Endothelial cell of umbilical vein (primary cell): ENCODE results near the gene TRPM3. TPM values are rescaled to one million over a fixed set of nuclear protein-coding genes. Genes with fewer than 3 reads are reported as not detected.

ENCODE experiments used
- BruUV-seq: library from RNA; stranded (reverse); fragments of 400-500 nt; replicated peaks from 2 replicates; lab custom pipeline; 2021; lab: Mats Ljungman, UMichigan
- CTCF ChIA-PET: fragments of 300-600, 350-600 bp; sonication (Branson Sonifier 250); formaldehyde crosslinking; loops from one replicate; lab custom pipeline; 2021; ENCODE audit warnings: antibody characterized with exemption, inconsistent platforms; lab: Charles Lee
- POLR2A ChIA-PET: fragments of 300-600, 350-600 bp; sonication (Branson Sonifier 250); formaldehyde crosslinking; loops from one replicate; lab custom pipeline; 2021; ENCODE audit warnings: antibody characterized with exemption, inconsistent platforms; lab: Charles Lee
- DNase-seq: peaks from one replicate; pipeline ENCODE4 v3.0.0-alpha.2; 2011; ENCODE audit warnings: low read depth, low spot score
- FAIRE-seq: peaks from 2 replicates; lab custom pipeline; 2011; peaks lifted over from hg19 to GRCh38; lab: Jason Lieb, UNC
- H2AFZ ChIP-seq: 2 replicates; pipeline ENCODE4 v1.6.0; 2012; ENCODE audit warnings: low read depth, low read length, control low read depth, inconsistent platforms
- H3K27ac ChIP-seq: 2 replicates; pipeline ENCODE4 v1.5.1; 2011; ENCODE audit warnings: low read depth, mild to moderate bottlenecking, control low read depth, low read length, moderate library complexity; ENCODE audit not compliant: insufficient read depth
- H3K27me3 ChIP-seq, 2 experiments: 2 replicates each; pipeline versions ENCODE4 v1.6.0 to v1.6.1; 2011; ENCODE audit warnings: low read length in 2 of 2, mixed read lengths in 1 of 2; ENCODE audit not compliant: control insufficient read depth in 2 of 2, insufficient read depth in 2 of 2
- H3K36me3 ChIP-seq, 2 experiments: 2 replicates in 1 of 2; 3 replicates in 1 of 2; pipeline ENCODE4 v1.5.1; 2011; ENCODE audit warnings: low read length in 2 of 2, mild to moderate bottlenecking in 1 of 2, moderate library complexity in 1 of 2; ENCODE audit not compliant: control insufficient read depth in 2 of 2, insufficient read depth in 2 of 2; ENCODE audit errors: extremely low read depth in 1 of 2
- H3K4me1 ChIP-seq: 3 replicates; pipeline ENCODE4 v1.5.1; 2011; ENCODE audit warnings: mild to moderate bottlenecking, low read length; ENCODE audit not compliant: control insufficient read depth, insufficient read depth; ENCODE audit errors: extremely low read depth
- H3K4me2 ChIP-seq: 2 replicates; pipeline ENCODE4 v1.6.1; 2011; ENCODE audit warnings: low read length, control low read depth, mixed read lengths; ENCODE audit not compliant: insufficient read depth
- H3K4me3 ChIP-seq, 3 experiments: fragments of 200-600 bp in 1 of 3; sonication (generic), shearing (Covaris generic) in 1 of 3; replicated peaks in 1 of 3; 2 replicates each; pipeline ENCODE4 v1.5.1; 2011 to 2016; ENCODE audit warnings: control low read depth in 3 of 3, low read length in 3 of 3, mild to moderate bottlenecking in 2 of 3, inconsistent platforms in 1 of 3, low read depth in 1 of 3, moderate library complexity in 1 of 3; ENCODE audit not compliant: insufficient read depth in 1 of 3
- H3K79me2 ChIP-seq: 2 replicates; pipeline ENCODE4 v1.6.0; 2012; ENCODE audit warnings: low read length, inconsistent platforms; ENCODE audit not compliant: control insufficient read depth, insufficient read depth
- H3K9ac ChIP-seq: replicated peaks from 2 replicates; pipeline ENCODE3; 2011; ENCODE audit warnings: low read length, control low read depth; ENCODE audit not compliant: insufficient read depth; ENCODE audit errors: extremely low read depth
- H3K9me1 ChIP-seq: replicated peaks from 3 replicates; pipeline ENCODE4 v1.6.0; 2011; ENCODE audit warnings: mild to moderate bottlenecking, low read length; ENCODE audit not compliant: control insufficient read depth, insufficient read depth; ENCODE audit errors: extremely low read depth
- H3K9me3 ChIP-seq: replicated peaks from 2 replicates; pipeline ENCODE4 v1.5.1; 2012; ENCODE audit warnings: low read length, inconsistent platforms; ENCODE audit not compliant: control insufficient read depth, insufficient read depth
- H4K20me1 ChIP-seq: replicated peaks from 2 replicates; pipeline ENCODE3; 2011; ENCODE audit warnings: mild to moderate bottlenecking, low read length; ENCODE audit not compliant: control insufficient read depth, insufficient read depth; ENCODE audit errors: extremely low read depth
- CTCF ChIP-seq, 2 donors: IDR thresholded peaks; 1 replicate in 1 of 2; 2 replicates in 1 of 2; pipeline ENCODE4 v1.5.1; 2011; ENCODE audit warnings: low read length in 2 of 2, mild to moderate bottlenecking in 2 of 2, moderate library complexity in 2 of 2, control low read depth in 1 of 2, inconsistent platforms in 1 of 2, low read depth in 1 of 2; ENCODE audit not compliant: insufficient read depth in 1 of 2; ENCODE audit errors: extremely low read depth in 1 of 2
- EZH2 ChIP-seq: IDR thresholded peaks from 2 replicates; pipeline ENCODE4 v1.6.1; 2012; ENCODE audit warnings: borderline replicate concordance, low read depth, mild to moderate bottlenecking, moderate library complexity, low read length, inconsistent platforms; ENCODE audit not compliant: severe bottlenecking
- FOS ChIP-seq: IDR thresholded peaks from 2 replicates; pipeline ENCODE4 v1.6.1; 2011; ENCODE audit warnings: mild to moderate bottlenecking, low read length, moderate library complexity, borderline replicate concordance; ENCODE audit not compliant: insufficient read depth
- GATA2 ChIP-seq: IDR thresholded peaks from 2 replicates; pipeline ENCODE4 v1.7.0; 2011; ENCODE audit warnings: low read depth, mild to moderate bottlenecking, moderate library complexity, mixed read lengths, low read length; ENCODE audit not compliant: insufficient read length, insufficient read depth
- JUN ChIP-seq: IDR thresholded peaks from 2 replicates; pipeline ENCODE4 v1.6.1; 2011; ENCODE audit warnings: borderline replicate concordance, low read depth; ENCODE audit not compliant: insufficient read length, insufficient read depth
- MAX ChIP-seq: IDR thresholded peaks from 2 replicates; pipeline ENCODE4 v1.6.1; 2011; ENCODE audit not compliant: insufficient read depth, insufficient read length
- MYC ChIP-seq: IDR thresholded peaks from one replicate; pipeline ENCODE4 v1.6.1; 2011; ENCODE audit warnings: mild to moderate bottlenecking, low read depth, low read length
- POLR2A ChIP-seq: IDR thresholded peaks from 2 replicates; pipeline ENCODE4 v1.6.1; 2012; ENCODE audit warnings: low read depth, mild to moderate bottlenecking, control low read depth, low read length
- POLR2AphosphoS5 ChIP-seq: IDR thresholded peaks from 2 replicates; pipeline ENCODE4 v1.6.1; 2012; ENCODE audit warnings: low read depth, mild to moderate bottlenecking, control low read depth, low read length, moderate library complexity; ENCODE audit not compliant: insufficient read depth
- dilution Hi-C: fragments of 300-500 bp; cut with MboI; formaldehyde crosslinking; loops from one replicate; pipeline ENCODE4 v1.15.0; 2019; ENCODE audit warnings: low sequenced_read_pairs; ENCODE audit not compliant: extremely low pct_ligation_motif_present
- intact Hi-C: fragments of 100-400 bp; cut with micrococcal nuclease; formaldehyde crosslinking; loops from one replicate; pipeline ENCODE4 v1.10.0; 2022
- polyA plus RNA-seq, 4 experiments: library from polyadenylated mRNA; depleted of rRNA in 3 of 4; stranded (reverse) in 3 of 4; unstranded in 1 of 4; fragments of >200 nt; gene quantifications; 2 replicates each; pipeline versions ENCODE4 v1.2.1 to v1.2.3, GENCODE V29; 2011 to 2012; ENCODE audit warnings: missing spikeins in 1 of 4
- total RNA-seq: library from RNA; stranded (reverse); gene quantifications from 2 replicates; pipeline ENCODE4 v1.2.3, GENCODE V29; 2021

TRPM3 gene
- total and polyA plus RNA-seq, 2 donors (not counting 3 experiments of a cell fraction or from before 2014, with no cell fraction given), result 0.17 to 0.33 TPM

GRCh38 chr9:70784456-70784855 lies 337.0 kb downstream of the TRPM3 start:
- H3K79me2 ChIP-seq, result no peaks in the 10 kb centered on the region
- H3K27ac ChIP-seq, result no peak overlapping the region
- intact Hi-C loops (no loop called here), dilution Hi-C loops (no loop called here)
- H3K27me3 ChIP-seq, result no peaks in the 10 kb centered on the region
- H3K9ac ChIP-seq, result no peak overlapping the region
- DNase-seq (no peak), FAIRE-seq (no peak)
- ChIA-PET CTCF (interaction anchor here (1.0 to 1.8 kb wide), 2 partner anchors 11 to 15 kb away, joined by 3 to 5 read pairs; no protein-coding TSS in a partner anchor), POLR2A (no interaction called here)
- no peaks in the 10 kb centered on the region for H4K20me1 ChIP-seq
- no peak overlapping the region for H3K4me2 ChIP-seq
- no peaks in the 10 kb centered on the region for H3K9me1 ChIP-seq
- no peaks in the 10 kb centered on the region for H3K9me3 ChIP-seq
- no peak for TF ChIP-seq JUN
- no peak for TF ChIP-seq MYC
- TF ChIP-seq EZH2, result no peak
- TF ChIP-seq POLR2A, result no peak
- no peak overlapping the region for H3K4me3 ChIP-seq
- H2AFZ ChIP-seq, result no peak overlapping the region
- H3K36me3 ChIP-seq, result no peaks in the 10 kb centered on the region
- H3K4me1 ChIP-seq, result peaks cover 2% of the 10 kb centered on the region
- no TSS peak for BruUV-seq

- Histone ChIP-seq H3K4me3 (no peak overlapping the region), H2AFZ (no peak overlapping the region), H3K4me1 (no peaks in the 10 kb centered on the region), H3K9ac (no peak overlapping the region), H3K4me2 (no peak overlapping the region), H3K9me1 (no peaks in the 10 kb centered on the region), H3K9me3 (no peaks in the 10 kb centered on the region), H3K27ac (no peak overlapping the region), H3K36me3 (no peaks in the 10 kb centered on the region), H3K27me3 (no peaks in the 10 kb centered on the region), H3K79me2 (no peaks in the 10 kb centered on the region), H4K20me1 (no peaks in the 10 kb centered on the region)
- no peak for FAIRE-seq
- CTCF ChIA-PET, result no interaction called here
- POLR2A ChIA-PET, result no interaction called here
- no TSS peak for BruUV-seq
- TF ChIP-seq JUN (no peak), POLR2AphosphoS5 (no peak), EZH2 (no peak), CTCF (IDR thresholded peaks at IDR 0.05; ENCODE audit: extremely low read depth in 1 of 2, insufficient read depth in 1 of 2, low read depth in 1 of 2, low read length in 2 of 2) (no peak), MYC (no peak), MAX (no peak), POLR2A (no peak), FOS (no peak), GATA2 (no peak)
- intact Hi-C loops (no loop called here), dilution Hi-C loops (no loop called here)
- DNase-seq, result no peak
Observed at GRCh38 chr9:70778568-70778967, 342.9 kb downstream of the TRPM3 start.
